Activated B cell treated with CpG ODN at 0.5 μM for 24 hours (primary cell): ENCODE measurements around the gene AMBP. TPM values are rescaled to one million over a fixed set of nuclear protein-coding genes. Genes with fewer than 3 reads are reported as not detected.

Experiments
- ATAC-seq: fragments of 200-7000 bp; cut with Tn5 transposase; one replicate; pipeline ENCODE4 v1.10.0; 2021; ENCODE audit warnings: low read depth, mild to moderate bottlenecking, moderate library complexity
- CTCF ChIA-PET: fragments of 350-600 bp; sonication (Branson Sonifier 250); formaldehyde crosslinking; loops from one replicate; lab custom pipeline; 2021; ENCODE audit warnings: antibody characterized with exemption; lab: Charles Lee
- POLR2A ChIA-PET: fragments of 350-600 bp; sonication (Branson Sonifier 250); formaldehyde crosslinking; loops from one replicate; lab custom pipeline; 2021; ENCODE audit warnings: antibody characterized with exemption; lab: Charles Lee
- DNase-seq: peaks from one replicate; pipeline ENCODE4 v3.0.0; 2022
- H3K27ac Mint-ChIP-seq: one replicate; pipeline ENCODE4 v1.8.0; 2020; ENCODE audit warnings: mixed read lengths
- H3K27me3 Mint-ChIP-seq: one replicate; pipeline ENCODE4 v1.8.0; 2021; ENCODE audit warnings: mixed read lengths
- H3K36me3 Mint-ChIP-seq: one replicate; pipeline ENCODE4 v1.8.0; 2021; ENCODE audit warnings: low read depth, mixed read lengths
- H3K4me1 Mint-ChIP-seq: one replicate; pipeline ENCODE4 v1.8.0; 2021; ENCODE audit warnings: mixed read lengths
- H3K4me3 Mint-ChIP-seq: one replicate; pipeline ENCODE4 v1.8.0; 2020; ENCODE audit warnings: mild to moderate bottlenecking, mixed read lengths
- H3K9me3 Mint-ChIP-seq: one replicate; pipeline ENCODE4 v1.8.0; 2020; ENCODE audit warnings: mixed read lengths
- intact Hi-C: fragments of 100-400 bp; cut with micrococcal nuclease; formaldehyde crosslinking; loops from one replicate; pipeline ENCODE4 v1.15.1; 2024
- total RNA-seq: library from RNA; stranded (reverse); gene quantifications from 2 replicates; pipeline ENCODE4 v1.2.3, GENCODE V29; 2022
- TF ChIP-seq, protein P1 (sequence below): fragments of 200-600 bp; IDR thresholded peaks from one replicate; pipeline ENCODE4 v1.8.0; 2022; ENCODE audit warnings: antibody characterized with exemption, mild to moderate bottlenecking

The AMBP gene
- total RNA-seq, 1 donor from 2014 or later, result not detected

DNA sequence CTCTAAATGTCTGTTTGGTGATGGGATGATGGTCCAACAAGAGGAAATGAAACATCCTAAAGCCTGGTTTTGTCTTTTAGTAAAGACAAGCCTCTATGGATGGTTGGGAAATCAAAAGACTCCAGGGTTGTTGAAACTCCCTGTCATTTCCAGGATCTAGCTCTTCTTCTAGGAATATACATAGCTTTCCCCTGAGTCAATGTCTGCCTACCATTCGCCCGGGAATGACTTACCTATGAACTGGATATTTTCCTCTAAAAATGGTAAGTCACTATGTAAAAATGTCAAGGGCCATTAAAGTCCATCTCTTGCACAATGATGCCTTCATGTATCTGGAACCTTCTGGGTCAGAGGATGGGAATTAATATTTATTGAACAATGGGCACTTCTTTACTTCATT is 32.1 kb upstream of the AMBP start:
- H3K9me3 Mint-ChIP-seq, result no peaks in the 10 kb centered on the region
- peaks cover 17% of the 10 kb centered on the region for H3K27me3 Mint-ChIP-seq
- no peak overlapping the region for H3K4me3 Mint-ChIP-seq
- H3K4me1 Mint-ChIP-seq, result no peaks in the 10 kb centered on the region
- DNase-seq, result no peak
- CTCF ChIA-PET, result no interaction called here
- POLR2A ChIA-PET, result no interaction called here
- TF ChIP-seq, protein P1, sequence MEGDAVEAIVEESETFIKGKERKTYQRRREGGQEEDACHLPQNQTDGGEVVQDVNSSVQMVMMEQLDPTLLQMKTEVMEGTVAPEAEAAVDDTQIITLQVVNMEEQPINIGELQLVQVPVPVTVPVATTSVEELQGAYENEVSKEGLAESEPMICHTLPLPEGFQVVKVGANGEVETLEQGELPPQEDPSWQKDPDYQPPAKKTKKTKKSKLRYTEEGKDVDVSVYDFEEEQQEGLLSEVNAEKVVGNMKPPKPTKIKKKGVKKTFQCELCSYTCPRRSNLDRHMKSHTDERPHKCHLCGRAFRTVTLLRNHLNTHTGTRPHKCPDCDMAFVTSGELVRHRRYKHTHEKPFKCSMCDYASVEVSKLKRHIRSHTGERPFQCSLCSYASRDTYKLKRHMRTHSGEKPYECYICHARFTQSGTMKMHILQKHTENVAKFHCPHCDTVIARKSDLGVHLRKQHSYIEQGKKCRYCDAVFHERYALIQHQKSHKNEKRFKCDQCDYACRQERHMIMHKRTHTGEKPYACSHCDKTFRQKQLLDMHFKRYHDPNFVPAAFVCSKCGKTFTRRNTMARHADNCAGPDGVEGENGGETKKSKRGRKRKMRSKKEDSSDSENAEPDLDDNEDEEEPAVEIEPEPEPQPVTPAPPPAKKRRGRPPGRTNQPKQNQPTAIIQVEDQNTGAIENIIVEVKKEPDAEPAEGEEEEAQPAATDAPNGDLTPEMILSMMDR, result no peak
- no peak for ATAC-seq
- H3K36me3 Mint-ChIP-seq, result no peaks in the 10 kb centered on the region
- intact Hi-C loops, result no loop called here
- H3K27ac Mint-ChIP-seq, result no peak overlapping the region

DNA sequence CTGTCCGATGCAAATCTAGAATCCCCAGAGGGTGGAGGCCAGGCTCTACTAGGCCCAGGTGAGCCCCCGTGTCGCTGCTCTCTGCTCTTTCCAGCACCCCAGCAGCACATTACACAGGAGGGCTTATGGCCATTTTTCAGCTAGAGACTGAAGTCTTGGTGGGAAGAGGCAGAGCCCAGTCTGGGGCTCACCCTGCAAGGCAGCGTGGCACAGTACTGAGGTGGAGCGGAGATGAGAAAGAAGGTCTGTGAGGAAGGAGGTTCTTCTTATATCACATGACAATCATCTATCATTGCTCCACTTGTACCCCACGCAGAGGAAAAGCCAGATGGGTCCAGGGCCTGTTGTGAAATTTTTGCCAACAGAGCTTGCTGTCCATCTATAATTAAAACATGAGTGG is 31.0 kb upstream of the AMBP start:
- ChIA-PET POLR2A (no interaction called here), CTCF (interaction anchor here (1.0 to 4.0 kb wide), 2 partner anchors 27 to 182 kb away, joined by 3 to 20 read pairs; no protein-coding TSS in a partner anchor)
- no peak overlapping the region for H3K4me3 Mint-ChIP-seq

DNA sequence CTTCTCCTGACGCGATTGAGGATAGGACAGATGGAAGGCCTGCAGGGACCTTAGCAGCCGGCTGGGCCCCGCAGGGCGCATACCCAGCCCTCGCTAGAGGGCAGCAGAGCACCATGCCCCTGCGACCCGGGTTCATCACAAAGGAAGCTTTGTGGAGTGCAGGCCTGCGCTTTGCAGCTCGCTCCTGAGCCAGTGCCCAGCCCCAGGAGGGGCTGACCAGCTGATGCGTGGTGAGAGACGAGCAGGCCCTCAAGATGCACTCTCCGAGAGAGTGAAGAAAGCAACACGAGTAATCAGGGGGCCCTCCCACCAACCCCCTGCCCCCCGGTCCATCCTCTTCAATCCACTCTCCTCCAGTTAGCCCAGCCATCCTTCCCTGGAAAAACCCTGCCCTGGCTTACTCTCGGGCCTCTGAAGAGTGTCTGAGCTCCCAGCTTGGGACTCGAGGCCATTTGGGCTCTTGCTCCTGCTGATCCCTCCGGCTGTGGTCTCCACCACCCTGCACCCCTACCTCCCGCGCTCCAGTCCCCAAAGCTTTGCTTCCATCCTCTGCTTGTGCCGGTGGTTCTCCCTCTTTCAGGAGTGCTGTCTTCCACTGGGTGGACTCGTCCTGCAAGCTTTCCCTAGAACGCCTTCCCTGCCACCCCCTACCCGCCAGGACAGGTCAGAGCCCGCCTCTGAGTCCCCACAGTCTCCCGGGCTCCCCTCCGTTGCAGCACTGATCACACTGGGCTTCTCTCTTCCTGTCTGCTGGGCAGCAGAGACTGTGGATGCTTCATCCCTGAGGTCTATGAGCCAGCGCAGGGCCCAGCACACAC is 30.1 kb upstream of the AMBP start:
- ATAC-seq (peak; percentile 60), DNase-seq (peak; percentile 29)
- Mint-ChIP-seq H3K27ac (no peak overlapping the region), H3K4me1 (no peaks in the 10 kb centered on the region), H3K4me3 (no peak overlapping the region), H3K9me3 (no peaks in the 10 kb centered on the region), H3K27me3 (peaks cover 8% of the 10 kb centered on the region), H3K36me3 (no peaks in the 10 kb centered on the region)
- TF ChIP-seq, protein P1, result no peak
- intact Hi-C loops, result loop anchor here (1.0 kb wide), 1 partner anchor 183 kb away; no protein-coding TSS in a partner anchor
- CTCF ChIA-PET, result interaction anchor here (0.8 to 4.0 kb wide), 4 partner anchors 8 to 183 kb away, joined by 3 to 20 read pairs (median 6); no protein-coding TSS in a partner anchor
- POLR2A ChIA-PET, result no interaction called here

More for the DNA sequence above, 31.0 kb upstream of the AMBP start:
- no peaks in the 10 kb centered on the region for H3K4me1 Mint-ChIP-seq
- TF ChIP-seq, protein P1, result no peak
- intact Hi-C loops, result no loop called here
- H3K9me3 Mint-ChIP-seq, result no peaks in the 10 kb centered on the region
- H3K36me3 Mint-ChIP-seq, result no peaks in the 10 kb centered on the region
- peaks cover 14% of the 10 kb centered on the region for H3K27me3 Mint-ChIP-seq
- DNase-seq (no peak), ATAC-seq (no peak)
- H3K27ac Mint-ChIP-seq, result no peak overlapping the region

DNA sequence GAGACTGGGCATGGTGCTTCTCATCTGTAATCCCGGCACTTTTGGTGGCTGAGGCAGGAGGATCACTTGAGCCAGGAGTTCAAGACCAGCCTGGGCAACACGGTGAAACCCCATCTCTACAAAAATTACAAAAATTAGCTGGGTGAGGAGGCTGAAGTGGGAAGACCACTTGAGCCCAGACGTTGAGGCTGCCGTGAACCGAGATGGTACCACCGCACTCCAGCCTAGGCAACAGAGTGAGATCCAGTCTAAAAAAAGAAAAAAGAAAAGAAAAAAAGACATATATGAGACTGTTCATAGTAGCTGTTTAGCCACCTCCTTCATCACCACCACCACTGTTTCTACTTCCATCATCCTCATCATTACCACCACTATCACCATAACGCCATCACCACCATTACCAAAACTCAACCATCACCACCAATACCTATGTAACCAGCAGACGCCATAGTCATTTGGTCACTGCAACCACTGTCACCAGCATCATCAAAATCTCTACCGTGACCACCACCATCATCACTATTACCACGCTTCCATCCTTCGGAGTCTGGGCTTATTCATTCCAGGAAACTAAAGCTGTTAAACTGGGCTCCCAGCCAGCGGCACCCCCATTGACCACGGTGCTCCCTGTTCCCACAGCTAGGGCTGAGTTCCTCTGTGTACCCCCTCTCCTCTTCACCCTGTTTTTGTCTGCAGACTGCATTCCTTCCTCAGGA is 29.3 kb upstream of the AMBP start:
- TF ChIP-seq, protein P1, result no peak
- Mint-ChIP-seq H3K9me3 (peaks cover 2% of the 10 kb centered on the region), H3K36me3 (no peaks in the 10 kb centered on the region), H3K4me1 (no peaks in the 10 kb centered on the region), H3K27me3 (peaks cover under 1% of the 10 kb centered on the region), H3K4me3 (no peak overlapping the region), H3K27ac (no peak overlapping the region)
- POLR2A ChIA-PET, result no interaction called here
- CTCF ChIA-PET, result interaction anchor here (0.8 to 4.0 kb wide), 4 partner anchors 8 to 184 kb away, joined by 3 to 20 read pairs (median 6); no protein-coding TSS in a partner anchor
- intact Hi-C loops, result loop anchor here (1.0 kb wide), 1 partner anchor 184 kb away; no protein-coding TSS in a partner anchor
- ATAC-seq, result no peak
- DNase-seq, result no peak

DNA sequence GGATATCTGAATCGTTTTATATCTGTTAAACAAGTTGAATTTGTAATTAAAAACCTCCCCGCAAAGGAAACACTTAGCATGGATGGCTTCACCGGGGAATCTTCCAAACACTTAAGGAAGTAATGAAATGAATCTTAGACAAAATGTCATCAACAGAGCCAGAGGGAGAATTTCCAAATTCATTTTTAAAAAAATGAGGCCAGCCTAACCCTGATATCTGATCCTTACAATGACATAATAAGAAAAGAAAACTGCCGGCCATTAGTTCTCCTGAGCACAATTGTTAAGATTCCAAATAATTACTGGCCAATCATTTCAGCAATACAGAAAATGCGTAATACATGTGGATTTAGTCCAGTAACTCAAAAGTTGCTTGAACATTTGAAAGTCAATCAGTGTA is 27.1 kb upstream of the AMBP start:
- peaks cover 4% of the 10 kb centered on the region for H3K27me3 Mint-ChIP-seq
- intact Hi-C loops, result no loop called here
- peaks cover 6% of the 10 kb centered on the region for H3K9me3 Mint-ChIP-seq
- no peak overlapping the region for H3K27ac Mint-ChIP-seq
- ATAC-seq (no peak), DNase-seq (no peak)
- H3K4me3 Mint-ChIP-seq, result no peak overlapping the region
- TF ChIP-seq, protein P1, result no peak
- H3K4me1 Mint-ChIP-seq, result no peaks in the 10 kb centered on the region
- H3K36me3 Mint-ChIP-seq, result no peaks in the 10 kb centered on the region
- ChIA-PET CTCF (no interaction called here), POLR2A (no interaction called here)
